NCI-H2196 treated with DMSO at 0.1 percent for 48 hours (cell line): ENCODE results near the gene CCT3.
A peak's percentile ranks its signal among the peaks of the same experiment; 100 is the strongest.
"Not testable (repeated sequence)": the region's sequence is repeated elsewhere in the genome, so short reads cannot be mapped to it uniquely, and the experiment has no call there.

Experiments
- DNase-seq: peaks from one replicate; lab custom pipeline; 2025; ENCODE audit not compliant: unreplicated experiment; lab: John Stamatoyannopoulos, UW

The CCT3 gene

GRCh38 chr1:156368889-156369684 lies 31.0 kb upstream of the CCT3 start, which contains the start of gene RHBG:
TSS of gene RHBG (plus strand) at chr1:156369211. CDS start at chr1:156369250, 39 bp downstream.
- peak; percentile 47 for DNase-seq

- DNase-seq, result no peak
Observed at GRCh38 chr1:156368157-156368658, 30.1 kb upstream of the CCT3 start.

GRCh38 chr1:156367383-156368156 lies 29.5 kb upstream of the CCT3 start:
- DNase-seq, result no peak

- DNase-seq, result no peak
Observed at GRCh38 chr1:156366378-156367166, 28.5 kb upstream of the CCT3 start.

- DNase-seq, result no peak
Observed at GRCh38 chr1:156365754-156366153, 27.7 kb upstream of the CCT3 start.

- no peak for DNase-seq
Observed at GRCh38 chr1:156360534-156360933, 22.4 kb upstream of the CCT3 start.

GRCh38 chr1:156359973-156360372 lies 21.9 kb upstream of the CCT3 start:
- no peak for DNase-seq

- DNase-seq, result no peak
Observed at GRCh38 chr1:156359249-156359648, 21.2 kb upstream of the CCT3 start.

GRCh38 chr1:156358641-156359040 lies 20.5 kb upstream of the CCT3 start:
- DNase-seq, result no peak

GRCh38 chr1:156357977-156358376 lies 19.9 kb upstream of the CCT3 start:
- no peak for DNase-seq

- DNase-seq, result peak; percentile 63
Observed at GRCh38 chr1:156356875-156357534, 18.9 kb upstream of the CCT3 start.

- no peak for DNase-seq
Observed at GRCh38 chr1:156356262-156356874, 18.3 kb upstream of the CCT3 start.

- DNase-seq, result not testable (repeated sequence)
Observed at GRCh38 chr1:156352481-156352880, 14.4 kb upstream of the CCT3 start.

- no peak for DNase-seq
Observed at GRCh38 chr1:156347331-156347730, 9.2 kb upstream of the CCT3 start.

GRCh38 chr1:156346636-156347035 lies 8.5 kb upstream of the CCT3 start:
- DNase-seq, result no peak

- DNase-seq, result not testable (repeated sequence)
Observed at GRCh38 chr1:156346035-156346434, 7.9 kb upstream of the CCT3 start.

GRCh38 chr1:156344409-156344808 lies 6.3 kb upstream of the CCT3 start:
- no peak for DNase-seq

GRCh38 chr1:156342166-156342955 lies 4.3 kb upstream of the CCT3 start:
- DNase-seq, result no peak

- DNase-seq, result no peak
Observed at GRCh38 chr1:156337888-156338179, 258 bp downstream of the CCT3 start.
